HG02870 (cell line): ENCODE measurements around the gene NFAM1.

Experiments
- ATAC-seq: cut with Tn5 transposase; IDR thresholded peaks from one replicate; pipeline ENCODE4 v1.9.1; 2021; ENCODE audit warnings: mild to moderate bottlenecking, moderate library complexity; ENCODE audit not compliant: unreplicated experiment

NFAM1 gene

GRCh38 chr22:42363892-42364291 is 68.3 kb downstream of the NFAM1 start:
- no peak for ATAC-seq

GRCh38 chr22:42361523-42361922 is 70.7 kb downstream of the NFAM1 start:
- no peak for ATAC-seq

- ATAC-seq: no peak
Measured at GRCh38 chr22:42360348-42360747, 71.9 kb downstream of the NFAM1 start.

GRCh38 chr22:42358643-42359558 is 73.3 kb downstream of the NFAM1 start:
- ATAC-seq: no peak

GRCh38 chr22:42357634-42358296 is 74.4 kb downstream of the NFAM1 start:
- ATAC-seq: no peak

- no peak for ATAC-seq
Measured at GRCh38 chr22:42357221-42357620, 75.0 kb downstream of the NFAM1 start.

GRCh38 chr22:42356533-42356932 is 75.7 kb downstream of the NFAM1 start:
- ATAC-seq: no peak

- ATAC-seq: no peak
Measured at GRCh38 chr22:42353883-42354727, 78.1 kb downstream of the NFAM1 start.

- no peak for ATAC-seq
Measured at GRCh38 chr22:42350373-42350772, 81.8 kb downstream of the NFAM1 start.

- no peak for ATAC-seq
Measured at GRCh38 chr22:42347281-42347824, 84.8 kb downstream of the NFAM1 start.

- ATAC-seq: no peak
Measured at GRCh38 chr22:42346722-42347121, 85.5 kb downstream of the NFAM1 start.

- no peak for ATAC-seq
Measured at GRCh38 chr22:42345458-42345857, 86.7 kb downstream of the NFAM1 start.

- ATAC-seq: no peak
Measured at GRCh38 chr22:42344361-42344905, 87.8 kb downstream of the NFAM1 start.

GRCh38 chr22:42343531-42344081 is 88.6 kb downstream of the NFAM1 start:
- no peak for ATAC-seq

- ATAC-seq: no peak
Measured at GRCh38 chr22:42343121-42343454, 89.1 kb downstream of the NFAM1 start.

GRCh38 chr22:42342426-42343120 is 89.6 kb downstream of the NFAM1 start:
- no peak for ATAC-seq

- no peak for ATAC-seq
Measured at GRCh38 chr22:42341779-42342178, 90.4 kb downstream of the NFAM1 start.

- no peak for ATAC-seq
Measured at GRCh38 chr22:42340829-42341383, 91.3 kb downstream of the NFAM1 start.

GRCh38 chr22:42340150-42340549 is 92.1 kb downstream of the NFAM1 start:
- ATAC-seq: no peak

GRCh38 chr22:42338479-42338878 is 93.7 kb downstream of the NFAM1 start:
- ATAC-seq: no peak
